BLaER1 treated with 17β-estradiol and CSF1 and Interleukin-3, amounts not matched to agents 10 nM and 100 nM (cell line): Measurements from ENCODE around the gene RSAD1.
A peak's percentile ranks its signal among the peaks of the same experiment; 100 is the strongest.

Experiments used
- H3K27ac ChIP-seq, 11 experiments: shearing (Covaris generic); formaldehyde crosslinking; 2 replicates each; pipeline ENCODE4 v1.8.1; 2022
- H3K27me3 ChIP-seq, 11 experiments: shearing (Covaris generic); formaldehyde crosslinking; 2 replicates each; pipeline ENCODE4 v1.8.1; 2022
- H3K36me3 ChIP-seq, 11 experiments: shearing (Covaris generic); formaldehyde crosslinking; 2 replicates each; pipeline ENCODE4 v1.8.1; 2022
- H3K4me1 ChIP-seq, 10 experiments: shearing (Covaris generic); formaldehyde crosslinking; 2 replicates each; pipeline ENCODE4 v1.8.1; 2022
- H3K4me2 ChIP-seq, 11 experiments: shearing (Covaris generic); formaldehyde crosslinking; 2 replicates each; pipeline ENCODE4 v1.8.1; 2022
- H3K4me3 ChIP-seq, 10 experiments: shearing (Covaris generic); formaldehyde crosslinking; 2 replicates each; pipeline ENCODE4 v1.8.1; 2022
- H3K9ac ChIP-seq, 11 experiments: shearing (Covaris generic); formaldehyde crosslinking; 2 replicates each; pipeline ENCODE4 v1.8.1; 2022
- H3K9me3 ChIP-seq, 11 experiments: shearing (Covaris generic); formaldehyde crosslinking; replicated peaks in 1 of 11; 2 replicates each; pipeline ENCODE4 v1.8.1; 2022
- H4K20me1 ChIP-seq, 11 experiments: shearing (Covaris generic); formaldehyde crosslinking; 2 replicates each; pipeline ENCODE4 v1.8.1; 2022
- Cebpa-rat ChIP-seq, 11 experiments: shearing (Covaris generic); IDR thresholded peaks; 2 replicates each; pipeline ENCODE4 v1.8.1; 2022

RSAD1 gene

DNA sequence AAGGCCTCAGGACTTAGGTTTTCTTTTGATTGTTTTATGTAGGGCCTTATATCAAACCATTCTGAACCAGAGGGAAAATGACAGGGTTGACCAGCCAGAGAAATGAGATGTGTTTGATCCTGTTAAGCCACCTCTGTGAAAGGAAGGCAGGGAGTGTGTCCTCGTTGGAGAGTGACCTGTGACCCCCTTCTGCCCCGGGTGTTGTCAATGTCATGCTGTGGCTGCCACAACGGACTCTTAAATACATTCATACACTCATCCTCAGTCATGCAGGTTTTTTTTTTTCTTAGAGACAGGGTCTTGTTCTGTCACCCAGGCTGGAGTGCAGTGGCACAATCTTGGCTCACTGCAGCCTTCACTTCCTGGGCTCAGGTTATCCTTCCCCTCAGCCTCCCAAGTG lies 35.7 kb downstream of the RSAD1 start:
- H3K36me3 ChIP-seq, result no peaks in the 10 kb centered on the region

GRCh38 chr17:50514936-50515702 lies 36.5 kb downstream of the RSAD1 start:
- Histone ChIP-seq H3K4me3 (no peak overlapping the region), H3K27ac (no peak overlapping the region), H4K20me1 (no peaks in the 10 kb centered on the region), H3K4me1 (peaks cover 0 to 16% (median 13%) of the 10 kb centered on the region in 10 experiments; a peak in 15 of 20 replicates), H3K9me3 (no peaks in the 10 kb centered on the region), H3K27me3 (peaks cover 0 to under 1% (median 0%) of the 10 kb centered on the region in 11 experiments; a peak in 1 of 22 replicates), H3K4me2 (peak overlapping the region in 7 of 11 experiments; percentile 1 to 61 (median 43); a peak in 13 of 22 replicates), H3K9ac (no peak overlapping the region), H3K36me3 (no peaks in the 10 kb centered on the region)
- TF ChIP-seq Cebpa-rat (IDR thresholded peaks at IDR 0.05), result no peak

More for the DNA sequence above, 35.7 kb downstream of the RSAD1 start:
- Histone ChIP-seq H3K4me1 (peaks cover 0 to 16% (median 12%) of the 10 kb centered on the region in 10 experiments; a peak in 15 of 20 replicates), H3K4me3 (no peak overlapping the region), H3K27me3 (peaks cover 1 to 8% (median 6%) of the 10 kb centered on the region in 11 experiments; a peak in 18 of 22 replicates), H3K9ac (no peak overlapping the region), H3K9me3 (no peaks in the 10 kb centered on the region), H4K20me1 (no peaks in the 10 kb centered on the region), H3K27ac (no peak overlapping the region), H3K4me2 (peak overlapping the region in 2 of 11 experiments; percentile 27 to 43; a peak in 2 of 22 replicates)
- TF ChIP-seq Cebpa-rat (IDR thresholded peaks at IDR 0.05), result no peak

GRCh38 chr17:50517011-50517410 lies 38.4 kb downstream of the RSAD1 start:
- H3K9me3 ChIP-seq, result no peaks in the 10 kb centered on the region
- no peaks in the 10 kb centered on the region for H4K20me1 ChIP-seq
- H3K4me2 ChIP-seq, result no peak overlapping the region
- H3K27me3 ChIP-seq, result no peaks in the 10 kb centered on the region
- H3K27ac ChIP-seq, result no peak overlapping the region
- H3K4me1 ChIP-seq, result peaks cover 0 to 16% (median 13%) of the 10 kb centered on the region in 10 experiments; a peak in 15 of 20 replicates
- H3K4me3 ChIP-seq, result no peak overlapping the region
- TF ChIP-seq Cebpa-rat (IDR thresholded peaks at IDR 0.05), result no peak
- no peaks in the 10 kb centered on the region for H3K36me3 ChIP-seq
- H3K9ac ChIP-seq, result no peak overlapping the region

GRCh38 chr17:50517504-50518383 lies 39.1 kb downstream of the RSAD1 start:
- H3K4me2 ChIP-seq, result no peak overlapping the region
- no peak overlapping the region for H3K27ac ChIP-seq
- H3K27me3 ChIP-seq, result no peaks in the 10 kb centered on the region
- H3K4me1 ChIP-seq, result peaks cover 0 to 16% (median 13%) of the 10 kb centered on the region in 10 experiments; a peak in 15 of 20 replicates
- H3K4me3 ChIP-seq, result no peak overlapping the region
- H3K9me3 ChIP-seq, result no peaks in the 10 kb centered on the region
- H3K9ac ChIP-seq, result no peak overlapping the region
- no peaks in the 10 kb centered on the region for H4K20me1 ChIP-seq
- no peak for TF ChIP-seq Cebpa-rat (IDR thresholded peaks at IDR 0.05)
- no peaks in the 10 kb centered on the region for H3K36me3 ChIP-seq

- Histone ChIP-seq H3K4me1 (peaks cover 0 to 16% (median 13%) of the 10 kb centered on the region in 10 experiments; a peak in 15 of 20 replicates), H3K9me3 (no peaks in the 10 kb centered on the region), H4K20me1 (no peaks in the 10 kb centered on the region), H3K4me3 (no peak overlapping the region), H3K36me3 (no peaks in the 10 kb centered on the region), H3K27ac (no peak overlapping the region), H3K27me3 (no peaks in the 10 kb centered on the region), H3K4me2 (no peak overlapping the region), H3K9ac (no peak overlapping the region)
- TF ChIP-seq Cebpa-rat (IDR thresholded peaks at IDR 0.05), result no peak
Measured at GRCh38 chr17:50518384-50519023, 39.8 kb downstream of the RSAD1 start.

- no peak for TF ChIP-seq Cebpa-rat (IDR thresholded peaks at IDR 0.05)
- no peak overlapping the region for H3K4me3 ChIP-seq
Measured at GRCh38 chr17:50519141-50519834, 40.6 kb downstream of the RSAD1 start.

DNA sequence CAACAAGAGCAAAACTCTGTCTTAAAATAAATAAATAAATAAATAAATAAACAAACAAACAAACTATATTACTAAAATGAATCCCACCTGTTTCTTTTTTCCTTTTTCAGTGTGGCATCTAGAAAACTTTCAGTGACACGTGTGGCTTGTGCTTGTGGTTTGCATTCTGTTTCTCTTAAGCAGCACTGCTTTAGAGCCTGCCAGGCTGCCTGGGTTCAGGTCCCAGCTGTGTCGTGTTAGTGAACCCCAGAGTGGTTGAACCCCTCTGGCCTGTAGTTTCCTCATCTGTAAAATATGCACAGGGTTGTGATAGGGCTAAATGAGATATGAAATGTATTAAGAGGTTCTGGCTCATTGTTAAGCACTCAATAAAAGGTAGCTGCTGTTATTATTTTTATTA lies 41.8 kb downstream of the RSAD1 start:
- Histone ChIP-seq H4K20me1 (no peaks in the 10 kb centered on the region), H3K27ac (no peak overlapping the region), H3K4me1 (peaks cover 0 to 9% (median 5%) of the 10 kb centered on the region in 10 experiments; a peak in 14 of 20 replicates), H3K36me3 (no peaks in the 10 kb centered on the region), H3K4me2 (no peak overlapping the region), H3K9me3 (no peaks in the 10 kb centered on the region), H3K4me3 (no peak overlapping the region), H3K27me3 (no peaks in the 10 kb centered on the region), H3K9ac (no peak overlapping the region)
- TF ChIP-seq Cebpa-rat (IDR thresholded peaks at IDR 0.05), result no peak

More at GRCh38 chr17:50519141-50519834, 40.6 kb downstream of the RSAD1 start:
- Histone ChIP-seq H3K9ac (no peak overlapping the region), H3K9me3 (no peaks in the 10 kb centered on the region), H3K4me2 (peak overlapping the region in 3 of 11 experiments; percentile 5 to 10 (median 7); a peak in 3 of 22 replicates), H3K36me3 (no peaks in the 10 kb centered on the region), H4K20me1 (no peaks in the 10 kb centered on the region), H3K4me1 (peaks cover 0 to 16% (median 13%) of the 10 kb centered on the region in 10 experiments; a peak in 15 of 20 replicates), H3K27me3 (no peaks in the 10 kb centered on the region), H3K27ac (no peak overlapping the region)

DNA sequence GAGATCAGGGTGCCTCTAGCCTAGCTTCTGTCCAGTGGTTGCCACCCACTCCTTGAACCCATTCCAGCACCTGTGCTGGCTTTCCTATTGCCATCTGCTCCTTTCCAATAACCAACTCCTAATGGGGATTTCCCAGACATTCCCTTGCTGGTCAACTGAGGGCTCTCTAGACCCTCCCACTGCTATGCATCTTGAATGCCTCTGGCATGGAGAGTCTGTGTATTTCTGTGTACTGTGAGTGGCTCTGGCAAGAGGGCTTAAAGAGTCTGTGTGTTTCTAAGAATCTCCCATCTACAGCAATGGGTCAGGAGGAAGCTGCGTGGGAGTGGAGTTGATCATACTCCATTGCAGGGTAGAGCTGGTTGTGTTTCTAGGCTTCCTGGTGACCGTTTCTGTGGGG lies 42.9 kb downstream of the RSAD1 start:
- no peaks in the 10 kb centered on the region for H3K27me3 ChIP-seq
- peaks cover 0 to 6% (median 0%) of the 10 kb centered on the region in 10 experiments; a peak in 2 of 20 replicates for H3K4me1 ChIP-seq
- H4K20me1 ChIP-seq, result no peaks in the 10 kb centered on the region
- no peaks in the 10 kb centered on the region for H3K9me3 ChIP-seq
- TF ChIP-seq Cebpa-rat (IDR thresholded peaks at IDR 0.05), result no peak
- H3K4me2 ChIP-seq, result no peak overlapping the region
- no peaks in the 10 kb centered on the region for H3K36me3 ChIP-seq
- H3K9ac ChIP-seq, result no peak overlapping the region
- H3K27ac ChIP-seq, result no peak overlapping the region
- H3K4me3 ChIP-seq, result no peak overlapping the region
